ENCODE data around the gene SYP.

DNA sequence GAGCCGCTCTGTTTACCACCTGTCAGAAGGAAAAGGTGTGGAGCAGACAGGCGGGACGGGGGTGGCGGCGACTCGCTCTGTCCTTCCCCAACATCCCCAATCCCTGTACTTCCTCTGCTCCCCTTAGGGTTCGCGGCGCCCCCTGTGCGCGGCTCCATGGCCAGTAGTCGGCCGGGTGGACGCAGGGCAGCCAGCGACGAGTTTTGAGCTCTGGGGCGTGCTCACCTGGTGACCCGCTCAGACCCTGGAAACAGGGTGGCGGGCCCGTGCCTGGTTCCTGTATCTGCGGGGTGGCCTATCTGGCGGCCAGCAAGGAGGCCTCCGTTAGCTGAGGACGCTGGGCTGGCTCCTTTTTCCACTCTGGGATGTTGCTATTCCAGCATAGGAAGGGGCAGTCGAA, 42.8 kb downstream of the SYP start:
- TF ChIP-seq, protein P1, sequence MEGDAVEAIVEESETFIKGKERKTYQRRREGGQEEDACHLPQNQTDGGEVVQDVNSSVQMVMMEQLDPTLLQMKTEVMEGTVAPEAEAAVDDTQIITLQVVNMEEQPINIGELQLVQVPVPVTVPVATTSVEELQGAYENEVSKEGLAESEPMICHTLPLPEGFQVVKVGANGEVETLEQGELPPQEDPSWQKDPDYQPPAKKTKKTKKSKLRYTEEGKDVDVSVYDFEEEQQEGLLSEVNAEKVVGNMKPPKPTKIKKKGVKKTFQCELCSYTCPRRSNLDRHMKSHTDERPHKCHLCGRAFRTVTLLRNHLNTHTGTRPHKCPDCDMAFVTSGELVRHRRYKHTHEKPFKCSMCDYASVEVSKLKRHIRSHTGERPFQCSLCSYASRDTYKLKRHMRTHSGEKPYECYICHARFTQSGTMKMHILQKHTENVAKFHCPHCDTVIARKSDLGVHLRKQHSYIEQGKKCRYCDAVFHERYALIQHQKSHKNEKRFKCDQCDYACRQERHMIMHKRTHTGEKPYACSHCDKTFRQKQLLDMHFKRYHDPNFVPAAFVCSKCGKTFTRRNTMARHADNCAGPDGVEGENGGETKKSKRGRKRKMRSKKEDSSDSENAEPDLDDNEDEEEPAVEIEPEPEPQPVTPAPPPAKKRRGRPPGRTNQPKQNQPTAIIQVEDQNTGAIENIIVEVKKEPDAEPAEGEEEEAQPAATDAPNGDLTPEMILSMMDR (IDR thresholded peaks at IDR 0.05), result no peak
- TF ChIP-seq POLR2A (IDR thresholded peaks at IDR 0.05), result no peak

All from breast epithelium (tissue), 3 donors.